Loucy (cell line): ENCODE results near the gene SND1.

Experiments
- EZH2phosphoT487 ChIP-seq: fragments of 200-600 bp; IDR thresholded peaks from 2 replicates; pipeline ENCODE4 v1.6.1; 2018; ENCODE audit warnings: antibody characterized with exemption, mild to moderate bottlenecking, moderate library complexity, borderline replicate concordance
- TF ChIP-seq, protein P1 (sequence below): fragments of 200-600 bp; sonication (generic); conservative IDR thresholded peaks from 2 replicates; pipeline ENCODE4 v1.5.1; 2014; ENCODE audit warnings: mild to moderate bottlenecking, antibody characterized with exemption, low read length

DNA sequence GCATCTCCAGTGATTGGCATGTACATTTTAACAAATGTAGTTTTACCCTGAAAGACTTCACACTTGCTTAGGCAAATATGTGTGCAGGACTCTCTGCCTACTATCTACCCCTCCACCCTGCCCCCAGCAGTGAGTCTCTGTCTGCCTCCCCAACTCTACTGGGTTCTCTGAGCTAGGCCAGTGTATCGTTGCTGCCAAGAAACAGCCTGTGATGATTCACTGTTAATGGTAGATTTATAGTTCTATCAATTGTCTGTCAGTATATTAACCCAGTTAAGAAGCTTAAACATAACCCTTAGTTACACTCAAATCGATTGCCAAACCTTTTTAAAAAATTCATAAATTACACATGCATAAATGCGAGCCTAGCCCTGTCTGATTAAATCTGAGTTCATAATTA, 137.0 kb downstream of the SND1 start:
- TF ChIP-seq, protein P1, sequence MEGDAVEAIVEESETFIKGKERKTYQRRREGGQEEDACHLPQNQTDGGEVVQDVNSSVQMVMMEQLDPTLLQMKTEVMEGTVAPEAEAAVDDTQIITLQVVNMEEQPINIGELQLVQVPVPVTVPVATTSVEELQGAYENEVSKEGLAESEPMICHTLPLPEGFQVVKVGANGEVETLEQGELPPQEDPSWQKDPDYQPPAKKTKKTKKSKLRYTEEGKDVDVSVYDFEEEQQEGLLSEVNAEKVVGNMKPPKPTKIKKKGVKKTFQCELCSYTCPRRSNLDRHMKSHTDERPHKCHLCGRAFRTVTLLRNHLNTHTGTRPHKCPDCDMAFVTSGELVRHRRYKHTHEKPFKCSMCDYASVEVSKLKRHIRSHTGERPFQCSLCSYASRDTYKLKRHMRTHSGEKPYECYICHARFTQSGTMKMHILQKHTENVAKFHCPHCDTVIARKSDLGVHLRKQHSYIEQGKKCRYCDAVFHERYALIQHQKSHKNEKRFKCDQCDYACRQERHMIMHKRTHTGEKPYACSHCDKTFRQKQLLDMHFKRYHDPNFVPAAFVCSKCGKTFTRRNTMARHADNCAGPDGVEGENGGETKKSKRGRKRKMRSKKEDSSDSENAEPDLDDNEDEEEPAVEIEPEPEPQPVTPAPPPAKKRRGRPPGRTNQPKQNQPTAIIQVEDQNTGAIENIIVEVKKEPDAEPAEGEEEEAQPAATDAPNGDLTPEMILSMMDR = no peak
- TF ChIP-seq EZH2phosphoT487 = no peak
